HG03064 (cell line): ENCODE data around the gene SIPA1L2.

Experiments
- ATAC-seq: cut with Tn5 transposase; IDR thresholded peaks from one replicate; pipeline ENCODE4 v1.9.1; 2021; ENCODE audit warnings: low read depth; ENCODE audit not compliant: unreplicated experiment

SIPA1L2 gene

GRCh38 chr1:232594768-232595698, 34.9 kb downstream of the SIPA1L2 start:
- no peak for ATAC-seq

GRCh38 chr1:232593717-232594502, 36.0 kb downstream of the SIPA1L2 start:
- ATAC-seq: no peak

- no peak for ATAC-seq
These were observed 38.6 kb downstream of the SIPA1L2 start for GRCh38 chr1:232591344-232591743.

- peak; percentile 87 for ATAC-seq
These were observed 39.2 kb downstream of the SIPA1L2 start for GRCh38 chr1:232590744-232591082.

- peak; percentile 17 for ATAC-seq
These were observed 39.9 kb downstream of the SIPA1L2 start for GRCh38 chr1:232589812-232590743.

- no peak for ATAC-seq
These were observed 40.7 kb downstream of the SIPA1L2 start for GRCh38 chr1:232589111-232589811.

- ATAC-seq: no peak
These were observed 42.6 kb downstream of the SIPA1L2 start for GRCh38 chr1:232587141-232588008.

- no peak for ATAC-seq
These were observed 43.3 kb downstream of the SIPA1L2 start for GRCh38 chr1:232586679-232587078.

- no peak for ATAC-seq
These were observed 44.4 kb downstream of the SIPA1L2 start for GRCh38 chr1:232585486-232585885.

- ATAC-seq: no peak
These were observed 48.0 kb downstream of the SIPA1L2 start for GRCh38 chr1:232581932-232582331.
